ENCODE measurements around the gene APEH.

GRCh38 chr3:49720855-49721595 is 46.9 kb downstream of the APEH start:
- TF ChIP-seq CTCF (IDR thresholded peaks at IDR 0.05), result no peak
- TF ChIP-seq POLR2A (IDR thresholded peaks at IDR 0.05), result peak in 1 of 2 donors; percentile 5

Measured in adrenal gland (tissue), 5 donors.